GM12878 (cell line): ENCODE results near the gene ARL3. TPM values are rescaled to one million over a fixed set of nuclear protein-coding genes. Genes with fewer than 3 reads are reported as not detected.

Experiments
- CHD4 ChIP-seq: fragments of 200-600 bp; sonication (generic); IDR thresholded peaks from 2 replicates; pipeline ENCODE4 v1.6.1; 2016; ENCODE audit warnings: mild to moderate bottlenecking
- IKZF2 ChIP-seq, 2 experiments: fragments of 450-650 bp; IDR thresholded peaks; 2 replicates each; pipeline ENCODE4 v1.6.1; 2017; ENCODE audit warnings: mild to moderate bottlenecking in 2 of 2, moderate library complexity in 2 of 2
- NFYB ChIP-seq: IDR thresholded peaks from 2 replicates; pipeline ENCODE4 v1.6.1; 2011; ENCODE audit warnings: low read depth, mild to moderate bottlenecking, low read length, improper control_type of control experiment, moderate library complexity; ENCODE audit not compliant: insufficient read depth
- NR2C1 ChIP-seq: fragments of 450-650 bp; IDR thresholded peaks from 2 replicates; pipeline ENCODE4 v1.6.1; 2017; ENCODE audit warnings: antibody characterized with exemption, mild to moderate bottlenecking, moderate library complexity
- PML ChIP-seq: IDR thresholded peaks from 2 replicates; pipeline ENCODE4 v1.6.1; 2012; ENCODE audit warnings: low read length, inconsistent platforms
- ZNF217 ChIP-seq: fragments of 450-650 bp; IDR thresholded peaks from 2 replicates; pipeline ENCODE4 v1.6.1; 2017; ENCODE audit warnings: antibody characterized with exemption, mild to moderate bottlenecking
- polyA plus RNA-seq, 11 experiments: library from polyadenylated mRNA; depleted of rRNA in 4 of 11; unstranded in 6 of 11; stranded (reverse) in 5 of 11; fragments of >200 nt; fragmentation: Nextera tagmentation in 4 of 11; fragmentation: Illumina TruSeq in 1 of 11; extraction: Ambion mirVana in 4 of 11; extraction: Trizol in 1 of 11; gene quantifications; 1 replicate in 1 of 11; 2 replicates in 10 of 11; pipeline versions ENCODE4 v1.2.1 to v1.2.3, GENCODE V29; 2011 to 2016; ENCODE audit warnings: inconsistent platforms in 2 of 11, missing spikeins in 2 of 11, low read depth in 1 of 11
- total RNA-seq, 4 experiments: library from RNA; depleted of rRNA in 3 of 4; stranded (reverse); fragments of >200 nt in 3 of 4; fragmentation: Illumina TruSeq in 1 of 4; extraction: Trizol in 1 of 4; gene quantifications; 2 replicates each; pipeline versions ENCODE4 v1.2.1 to v1.2.3, GENCODE V29; 2013 to 2021
- TF ChIP-seq, protein P1 (sequence below): fragments of 450-650 bp; formaldehyde crosslinking; IDR thresholded peaks from 2 replicates; pipeline ENCODE4 v1.4.0; 2022; ENCODE audit warnings: mild to moderate bottlenecking, moderate library complexity
- TF ChIP-seq, protein P2 (sequence below): fragments of 450-650 bp; IDR thresholded peaks from 2 replicates; pipeline ENCODE4 v1.6.1; 2017; ENCODE audit warnings: low read depth, mild to moderate bottlenecking, moderate library complexity
- TF ChIP-seq, protein P3 (sequence below): fragments of 450-650 bp; IDR thresholded peaks from 2 replicates; pipeline ENCODE4 v1.6.1; 2014; ENCODE audit warnings: mild to moderate bottlenecking

ARL3 gene
- total and polyA plus RNA-seq, 10 of the 15 experiments (the other 5 are each of a cell fraction or from before 2014, with no cell fraction given): 4.9 to 26.1 (median 11.0) TPM

DNA sequence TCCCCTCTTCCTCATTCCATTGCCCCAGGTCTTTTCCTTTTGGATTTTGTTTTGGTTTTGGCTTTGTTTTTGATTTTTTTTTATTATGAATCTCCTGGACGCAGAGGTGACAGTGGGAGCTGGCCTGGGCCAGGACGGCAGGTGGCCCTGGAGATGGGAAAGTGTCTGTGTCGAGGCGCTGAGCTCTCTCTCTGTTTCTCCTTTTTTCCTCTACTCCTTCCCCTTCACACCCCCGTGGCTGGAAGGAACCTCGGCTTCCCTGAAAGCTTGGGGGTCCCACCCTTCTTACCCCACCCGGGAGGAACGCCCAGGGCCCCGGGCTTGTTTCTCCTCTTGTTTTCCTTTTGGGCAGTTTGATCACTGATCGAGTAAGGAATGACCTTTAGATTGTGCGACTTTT, 56.7 kb downstream of the ARL3 start (continued):
- TF ChIP-seq, protein P1, sequence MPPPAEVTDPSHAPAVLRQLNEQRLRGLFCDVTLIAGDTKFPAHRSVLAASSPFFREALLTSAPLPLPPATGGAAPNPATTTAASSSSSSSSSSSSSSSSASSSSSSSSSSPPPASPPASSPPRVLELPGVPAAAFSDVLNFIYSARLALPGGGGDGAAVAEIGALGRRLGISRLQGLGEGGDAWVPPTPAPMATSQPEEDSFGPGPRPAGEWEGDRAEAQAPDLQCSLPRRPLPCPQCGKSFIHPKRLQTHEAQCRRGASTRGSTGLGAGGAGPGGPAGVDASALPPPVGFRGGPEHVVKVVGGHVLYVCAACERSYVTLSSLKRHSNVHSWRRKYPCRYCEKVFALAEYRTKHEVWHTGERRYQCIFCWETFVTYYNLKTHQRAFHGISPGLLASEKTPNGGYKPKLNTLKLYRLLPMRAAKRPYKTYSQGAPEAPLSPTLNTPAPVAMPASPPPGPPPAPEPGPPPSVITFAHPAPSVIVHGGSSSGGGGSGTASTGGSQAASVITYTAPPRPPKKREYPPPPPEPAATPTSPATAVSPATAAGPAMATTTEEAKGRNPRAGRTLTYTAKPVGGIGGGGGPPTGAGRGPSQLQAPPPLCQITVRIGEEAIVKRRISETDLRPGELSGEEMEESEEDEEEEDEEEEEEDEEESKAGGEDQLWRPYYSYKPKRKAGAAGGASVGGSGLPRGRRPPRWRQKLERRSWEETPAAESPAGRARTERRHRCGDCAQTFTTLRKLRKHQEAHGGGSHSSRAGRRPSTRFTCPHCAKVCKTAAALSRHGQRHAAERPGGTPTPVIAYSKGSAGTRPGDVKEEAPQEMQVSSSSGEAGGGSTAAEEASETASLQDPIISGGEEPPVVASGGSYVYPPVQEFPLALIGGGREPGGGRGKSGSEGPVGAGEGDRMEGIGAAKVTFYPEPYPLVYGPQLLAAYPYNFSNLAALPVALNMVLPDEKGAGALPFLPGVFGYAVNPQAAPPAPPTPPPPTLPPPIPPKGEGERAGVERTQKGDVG (CRISPR knock-in tag): no peak
- TF ChIP-seq ZNF217 (no peak), NFYB (no peak), PML (no peak), IKZF2 (IDR thresholded peaks at IDR 0.05) (no peak), NR2C1 (no peak), CHD4 (no peak)
- TF ChIP-seq, protein P2, sequence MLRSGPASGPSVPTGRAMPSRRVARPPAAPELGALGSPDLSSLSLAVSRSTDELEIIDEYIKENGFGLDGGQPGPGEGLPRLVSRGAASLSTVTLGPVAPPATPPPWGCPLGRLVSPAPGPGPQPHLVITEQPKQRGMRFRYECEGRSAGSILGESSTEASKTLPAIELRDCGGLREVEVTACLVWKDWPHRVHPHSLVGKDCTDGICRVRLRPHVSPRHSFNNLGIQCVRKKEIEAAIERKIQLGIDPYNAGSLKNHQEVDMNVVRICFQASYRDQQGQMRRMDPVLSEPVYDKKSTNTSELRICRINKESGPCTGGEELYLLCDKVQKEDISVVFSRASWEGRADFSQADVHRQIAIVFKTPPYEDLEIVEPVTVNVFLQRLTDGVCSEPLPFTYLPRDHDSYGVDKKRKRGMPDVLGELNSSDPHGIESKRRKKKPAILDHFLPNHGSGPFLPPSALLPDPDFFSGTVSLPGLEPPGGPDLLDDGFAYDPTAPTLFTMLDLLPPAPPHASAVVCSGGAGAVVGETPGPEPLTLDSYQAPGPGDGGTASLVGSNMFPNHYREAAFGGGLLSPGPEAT: no peak
- TF ChIP-seq, protein P3, sequence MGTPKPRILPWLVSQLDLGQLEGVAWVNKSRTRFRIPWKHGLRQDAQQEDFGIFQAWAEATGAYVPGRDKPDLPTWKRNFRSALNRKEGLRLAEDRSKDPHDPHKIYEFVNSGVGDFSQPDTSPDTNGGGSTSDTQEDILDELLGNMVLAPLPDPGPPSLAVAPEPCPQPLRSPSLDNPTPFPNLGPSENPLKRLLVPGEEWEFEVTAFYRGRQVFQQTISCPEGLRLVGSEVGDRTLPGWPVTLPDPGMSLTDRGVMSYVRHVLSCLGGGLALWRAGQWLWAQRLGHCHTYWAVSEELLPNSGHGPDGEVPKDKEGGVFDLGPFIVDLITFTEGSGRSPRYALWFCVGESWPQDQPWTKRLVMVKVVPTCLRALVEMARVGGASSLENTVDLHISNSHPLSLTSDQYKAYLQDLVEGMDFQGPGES: no peak
- TF ChIP-seq, all 136 proteins: peak for 0
